Suprapubic skin (tissue), 4 donors: ENCODE data around the gene PDCD4. TPM values are rescaled to one million over a fixed set of nuclear protein-coding genes. Genes with fewer than 3 reads are reported as not detected.

Experiments
- DNase-seq, 2 donors: peaks; one replicate each; pipeline ENCODE4 v3.0.0-alpha.2; 2019; ENCODE audit warnings: low spot score in 2 of 2
- H3K27ac ChIP-seq: fragments of 200-600 bp; sonication (generic); one replicate; pipeline ENCODE4 v1.5.1; 2019
- H3K27me3 ChIP-seq: fragments of 200-600 bp; sonication (generic); one replicate; pipeline ENCODE4 v1.5.1; 2019
- H3K36me3 ChIP-seq: fragments of 200-600 bp; sonication (generic); one replicate; pipeline ENCODE4 v1.5.1; 2019
- H3K4me1 ChIP-seq: fragments of 200-600 bp; sonication (generic); one replicate; pipeline ENCODE4 v1.5.1; 2019
- H3K4me3 ChIP-seq: fragments of 200-600 bp; sonication (generic); one replicate; pipeline ENCODE4 v1.5.1; 2019; ENCODE audit warnings: mild to moderate bottlenecking
- H3K9me3 ChIP-seq: fragments of 200-600 bp; sonication (generic); one replicate; pipeline ENCODE4 v1.5.1; 2019
- EP300 ChIP-seq: sonication (generic); formaldehyde crosslinking; IDR thresholded peaks from one replicate; pipeline ENCODE4 v1.6.1; 2017; ENCODE audit warnings: antibody characterized with exemption
- POLR2A ChIP-seq, 2 donors: fragments of 450-650 bp; IDR thresholded peaks; one replicate each; pipeline ENCODE4 v1.6.1; 2017; ENCODE audit warnings: antibody characterized with exemption in 2 of 2, mild to moderate bottlenecking in 2 of 2, moderate library complexity in 2 of 2
- POLR2AphosphoS5 ChIP-seq, 3 donors: sonication (generic); formaldehyde crosslinking; IDR thresholded peaks; one replicate each; pipeline ENCODE4 v1.6.1; 2017; ENCODE audit warnings: antibody characterized with exemption in 3 of 3
- WGBS: methylation state at CpG from one replicate; pipeline ENCODE4 v1.1.5; 2018; 5-methylcytosine and 5-hydroxymethylcytosine counted together
- total RNA-seq, 4 donors: library from RNA; depleted of rRNA; stranded (reverse); fragments of >200 nt; gene quantifications; one replicate each; pipeline ENCODE4 v1.1.0, GENCODE V29; 2016

PDCD4 gene
- total RNA-seq, 4 donors from 2014 or later = 243 to 594 (median 293) TPM

GRCh38 chr10:110947061-110947595 is 75.4 kb downstream of the PDCD4 start:
- H3K4me3 ChIP-seq = no peak overlapping the region
- H3K9me3 ChIP-seq = no peaks in the 10 kb centered on the region
- peaks cover 20% of the 10 kb centered on the region for H3K4me1 ChIP-seq
- 81% methylated on average over 4 of the region's 4 CpGs for WGBS
- no peak for TF ChIP-seq POLR2A (IDR thresholded peaks at IDR 0.05)
- TF ChIP-seq EP300 = no peak
- TF ChIP-seq POLR2AphosphoS5 (IDR thresholded peaks at IDR 0.05) = no peak
- H3K36me3 ChIP-seq = peaks cover 3% of the 10 kb centered on the region
- H3K27me3 ChIP-seq = no peaks in the 10 kb centered on the region
- DNase-seq = no peak
- no peak overlapping the region for H3K27ac ChIP-seq

Other genes starting within 250 kb of the PDCD4 start
- 10 to 100 TPM in 1 of 4 donors, 1 to 10 TPM in 3; 1.6 to 18.6 (median 3.2) TPM for gene RBM20, start 227.6 kb upstream of the PDCD4 start, total RNA-seq
- gene BBIP1, start 47.3 kb downstream of the PDCD4 start, total RNA-seq = 10 to 100 TPM in 2 of 4 donors, 1 to 10 TPM in 2; 6.5 to 14.0 (median 10.3) TPM
- 10 to 100 TPM; 33.8 to 80.8 (median 40.8) TPM for gene SHOC2, start 47.7 kb downstream of the PDCD4 start, total RNA-seq
- 1 to 10 TPM; 2.3 to 5.6 (median 4.5) TPM for gene ADRA2A, start 205.1 kb downstream of the PDCD4 start, total RNA-seq